Sigmoid colon (tissue), 4 donors: ENCODE results near the gene YPEL1.

ENCODE experiments used
- CTCF ChIP-seq, 4 experiments: fragments of 450-650 bp in 3 of 4; fragments of 200-600 bp in 1 of 4; IDR thresholded peaks; one replicate each; pipeline ENCODE4 v1.5.1; 2016 to 2019; ENCODE audit warnings: antibody characterized with exemption in 4 of 4, mild to moderate bottlenecking in 3 of 4, moderate library complexity in 2 of 4
- POLR2A ChIP-seq, 2 donors: fragments of 450-650 bp; IDR thresholded peaks; one replicate each; pipeline ENCODE4 v1.6.1; 2016; ENCODE audit warnings: antibody characterized with exemption in 2 of 2, mild to moderate bottlenecking in 2 of 2, moderate library complexity in 2 of 2
- POLR2AphosphoS5 ChIP-seq, 4 donors: sonication (generic); formaldehyde crosslinking; IDR thresholded peaks; one replicate each; pipeline ENCODE4 v1.6.1; 2017; ENCODE audit warnings: antibody characterized with exemption in 4 of 4

GRCh38 chr22:21714786-21715185 lies 20.8 kb downstream of the YPEL1 start:
- TF ChIP-seq CTCF (IDR thresholded peaks at IDR 0.05) (no peak), POLR2A (IDR thresholded peaks at IDR 0.05) (no peak), POLR2AphosphoS5 (IDR thresholded peaks at IDR 0.05) (no peak)
